A549 (cell line): ENCODE measurements around the gene SMIM21. TPM values are rescaled to one million over a fixed set of nuclear protein-coding genes. Genes with fewer than 3 reads are reported as not detected.

Experiments used
- ATAC-seq, 2 experiments: fragments of 200-7000 bp in 1 of 2; fragments of >200 bp in 1 of 2; cut with Nextera tagmentation in 1 of 2; cut with Tn5 transposase in 1 of 2; 3 replicates each; pipeline versions ENCODE4 v1.8.0 to v1.9.1; 2018 to 2020; ENCODE audit warnings: mild to moderate bottlenecking in 1 of 2, moderate library complexity in 1 of 2
- CTCF ChIA-PET: fragments of 300-600 bp; sonication (Branson Sonifier 250); formaldehyde crosslinking; extraction: SDS; loops from one replicate; lab custom pipeline; 2021; ENCODE audit warnings: antibody characterized with exemption, inconsistent platforms; lab: Yijun Ruan, JAX
- POLR2A ChIA-PET: fragments of 350-600 bp; formaldehyde crosslinking; extraction: SDS; loops from one replicate; lab custom pipeline; 2021; ENCODE audit warnings: antibody characterized with exemption, inconsistent platforms; lab: Yijun Ruan, JAX
- DNase-seq, 2 experiments: peaks; one replicate each; pipeline versions ENCODE4 v3.0.0 to v3.0.0-alpha.2; 2011 to 2016; ENCODE audit warnings: low read depth in 1 of 2, low spot score in 1 of 2
- FAIRE-seq: peaks from 2 replicates; lab custom pipeline; 2011; peaks lifted over from hg19 to GRCh38; lab: Jason Lieb, UNC
- H3K27ac ChIP-seq, 2 experiments: fragments of >200 bp; sonication (Bioruptor Twin); formaldehyde crosslinking; 3 replicates each; pipeline ENCODE4 v1.5.1; 2016 to 2017
- H3K4me1 ChIP-seq: fragments of >200 bp; sonication (Bioruptor Twin); formaldehyde crosslinking; 3 replicates; pipeline ENCODE4 v1.6.1; 2016
- H3K4me2 ChIP-seq: fragments of >200 bp; sonication (Bioruptor Twin); formaldehyde crosslinking; 3 replicates; pipeline ENCODE4 v1.6.1; 2016
- H3K4me3 ChIP-seq: fragments of >200 bp; sonication (Bioruptor Twin); formaldehyde crosslinking; 3 replicates; pipeline ENCODE4 v1.5.1; 2016
- H3K9me3 ChIP-seq: fragments of >200 bp; sonication (Bioruptor Twin); formaldehyde crosslinking; 3 replicates; pipeline ENCODE4 v1.6.1; 2016
- BHLHE40 ChIP-seq: IDR thresholded peaks from 2 replicates; pipeline ENCODE4 v1.6.1; 2012; ENCODE audit warnings: low read depth, low read length, inconsistent platforms
- CEBPB ChIP-seq, 2 experiments: fragments of >200 bp in 1 of 2; sonication (Bioruptor Twin) in 1 of 2; formaldehyde crosslinking in 1 of 2; IDR thresholded peaks; 2 replicates each; pipeline ENCODE4 v1.6.1; 2012 to 2016
- CHD4 ChIP-seq: fragments of 200-600 bp; sonication (generic); IDR thresholded peaks from 2 replicates; pipeline ENCODE4 v1.6.1; 2016; ENCODE audit warnings: antibody characterized with exemption, mild to moderate bottlenecking, borderline replicate concordance
- EHF ChIP-seq: fragments of 250-450 bp; sonication (Bioruptor Pico); IDR thresholded peaks from 2 replicates; pipeline ENCODE4 v1.5.0; 2020; ENCODE audit warnings: mild to moderate bottlenecking
- EHMT2 ChIP-seq: fragments of 200-600 bp; sonication (generic); IDR thresholded peaks from 2 replicates; pipeline ENCODE4 v1.6.1; 2016; ENCODE audit warnings: antibody characterized with exemption, low read depth, mild to moderate bottlenecking, moderate library complexity
- EP300 ChIP-seq, 2 experiments: fragments of >200 bp; sonication (Bioruptor Twin); formaldehyde crosslinking; IDR thresholded peaks; 2 replicates in 1 of 2; 3 replicates in 1 of 2; pipeline ENCODE4 v1.6.1; 2016 to 2017
- FOSB ChIP-seq: fragments of 250-450 bp; sonication (Bioruptor Pico); IDR thresholded peaks from 2 replicates; pipeline ENCODE4 v1.5.0; 2020; ENCODE audit warnings: mild to moderate bottlenecking, moderate library complexity
- GATA3 ChIP-seq: IDR thresholded peaks from 2 replicates; pipeline ENCODE4 v1.6.1; 2012; ENCODE audit warnings: borderline replicate concordance
- HDAC2 ChIP-seq: fragments of 200-600 bp; sonication (generic); IDR thresholded peaks from 2 replicates; pipeline ENCODE4 v1.6.1; 2016
- HOXB13 ChIP-seq: fragments of 250-450 bp; sonication (Bioruptor Pico); IDR thresholded peaks from 2 replicates; pipeline ENCODE4 v1.5.0; 2020; ENCODE audit warnings: low read depth, mild to moderate bottlenecking, moderate library complexity
- KDM5A ChIP-seq: fragments of 200-600 bp; sonication (generic); IDR thresholded peaks from 2 replicates; pipeline ENCODE4 v1.6.1; 2016; ENCODE audit warnings: antibody characterized with exemption, mild to moderate bottlenecking
- NR3C1 ChIP-seq: fragments of >200 bp; sonication (Bioruptor Twin); formaldehyde crosslinking; IDR thresholded peaks from 3 replicates; pipeline ENCODE4 v1.6.1; 2017
- POLR2A ChIP-seq: IDR thresholded peaks from 2 replicates; pipeline ENCODE4 v1.6.1; 2012; ENCODE audit warnings: mild to moderate bottlenecking, low read length
- RAD21 ChIP-seq, 2 experiments: fragments of >200 bp in 1 of 2; sonication (Bioruptor Twin) in 1 of 2; formaldehyde crosslinking in 1 of 2; IDR thresholded peaks in 1 of 2; conservative IDR thresholded peaks in 1 of 2; 2 replicates in 1 of 2; 3 replicates in 1 of 2; pipeline ENCODE4 v1.6.1; 2012 to 2018; ENCODE audit warnings: inconsistent platforms in 1 of 2
- RCOR1 ChIP-seq: fragments of 150-350 bp; IDR thresholded peaks from 2 replicates; pipeline ENCODE4 v1.6.1; 2014; ENCODE audit warnings: antibody characterized with exemption, low read length, low read depth
- TFCP2L1 ChIP-seq: fragments of 250-450 bp; sonication (Bioruptor Pico); IDR thresholded peaks from 2 replicates; pipeline ENCODE4 v1.5.0; 2021; ENCODE audit warnings: mild to moderate bottlenecking
- TP53 ChIP-seq: fragments of 250-450 bp; sonication (Bioruptor Pico); IDR thresholded peaks from 2 replicates; pipeline ENCODE4 v1.5.0; 2021; ENCODE audit warnings: mild to moderate bottlenecking, moderate library complexity
- ZFP36 ChIP-seq: fragments of 450-650 bp; IDR thresholded peaks from 2 replicates; pipeline ENCODE4 v1.6.1; 2014; ENCODE audit warnings: borderline replicate concordance; ENCODE audit not compliant: partially characterized antibody
- WGBS: methylation state at CpG from one replicate; pipeline ENCODE4 v1.1.6; 2017; ENCODE audit errors: missing lambda C conversion rate; 5-methylcytosine and 5-hydroxymethylcytosine counted together
- polyA plus RNA-seq, 4 experiments: library from polyadenylated mRNA; depleted of rRNA in 3 of 4; stranded (reverse); fragments of >200 nt; fragmentation: RNase III in 1 of 4; extraction: RNeasy Plus Mini Kit Qiagen cat#74134 plus additional on column Dnase treatment in 1 of 4; gene quantifications; 2 replicates in 3 of 4; 3 replicates in 1 of 4; pipeline ENCODE4 v1.2.3, GENCODE V29; 2011 to 2017
- TF ChIP-seq, protein P1 (sequence below): IDR thresholded peaks from 2 replicates; pipeline ENCODE4 v1.6.1; 2012
- TF ChIP-seq, protein P2 (sequence below): IDR thresholded peaks from 2 replicates; pipeline ENCODE4 v1.6.1; 2012; ENCODE audit warnings: low read depth, borderline replicate concordance
- TF ChIP-seq, protein P3 (sequence below): fragments of 250-450 bp; sonication (Bioruptor Pico); IDR thresholded peaks from 2 replicates; pipeline ENCODE4 v1.5.0; 2021; ENCODE audit warnings: mild to moderate bottlenecking, moderate library complexity, borderline replicate concordance
- TF ChIP-seq, protein P4 (sequence below): fragments of 150-350 bp; IDR thresholded peaks from 2 replicates; pipeline ENCODE4 v1.6.1; 2014; ENCODE audit warnings: low read depth, mild to moderate bottlenecking, low read length
- TF ChIP-seq, protein P5 (sequence below): fragments of 250-450 bp; sonication (Bioruptor Pico); IDR thresholded peaks from 2 replicates; pipeline ENCODE4 v1.5.0; 2020; ENCODE audit warnings: low read depth, mild to moderate bottlenecking, moderate library complexity

The SMIM21 gene
- polyA plus RNA-seq, 2 of the 4 experiments (the other 2 are of a cell fraction), result not detected

DNA sequence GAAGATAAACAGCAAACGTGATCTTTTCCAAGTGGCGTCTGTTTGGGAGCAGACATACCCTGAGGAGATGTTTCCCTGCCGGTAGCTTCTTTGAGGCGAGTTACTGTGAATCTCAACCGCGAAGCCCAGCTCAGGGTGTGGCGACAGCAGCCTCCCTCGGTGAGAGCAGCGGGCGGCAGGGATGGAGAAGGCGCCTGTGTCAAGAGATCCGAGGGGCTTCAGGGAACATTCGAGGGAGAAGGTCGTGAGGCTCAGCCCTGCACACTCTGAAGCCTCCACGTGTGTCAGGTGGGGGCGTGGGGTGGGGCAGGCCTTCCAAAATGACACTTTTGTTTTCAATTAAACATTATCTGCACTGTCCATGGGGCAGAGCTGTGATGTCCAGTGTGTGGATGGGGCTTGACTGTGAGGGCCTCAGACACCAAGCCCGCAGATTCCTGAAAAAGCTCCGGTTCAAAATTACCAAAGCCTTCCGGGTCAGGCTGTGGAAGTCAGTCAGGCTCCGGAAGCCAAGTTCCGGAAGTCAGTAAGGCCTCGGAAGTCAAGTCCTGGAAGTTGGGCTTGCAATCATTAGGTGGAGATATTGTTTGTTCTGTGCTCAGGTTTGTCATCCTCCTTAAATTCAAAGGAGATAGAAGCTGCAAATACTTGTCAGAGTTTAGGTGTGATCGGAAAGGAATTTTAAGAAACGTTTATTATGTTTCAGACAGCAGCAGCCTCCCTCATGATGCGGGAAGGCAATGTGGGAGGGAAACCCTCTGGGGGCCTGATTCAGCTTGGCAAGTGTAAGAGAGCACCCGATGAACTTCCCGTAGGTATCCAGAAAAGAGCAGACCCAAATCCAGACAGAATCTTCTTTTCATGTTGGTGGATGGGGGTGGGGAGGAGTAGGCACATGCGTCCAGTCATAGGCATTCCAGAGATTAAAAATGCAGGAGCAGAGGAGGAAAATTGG lies 20.7 kb downstream of the SMIM21 start (continued):
- TF ChIP-seq KDM5A (no peak), FOSB (no peak)
- TF ChIP-seq, all 56 proteins: peak for 0

GRCh38 chr18:75405351-75405750 lies 22.2 kb downstream of the SMIM21 start:
- ChIA-PET CTCF (interaction anchor here (0.6 kb wide), 1 partner anchor 159 kb away, joined by 3 read pairs; no protein-coding TSS in a partner anchor), POLR2A (no interaction called here)
- Histone ChIP-seq H3K9me3 (0 out of 3 replicates have a peak, but pooled peaks cover 9% of the 10 kb centered on the region), H3K4me1 (peaks cover 21% of the 10 kb centered on the region), H3K4me3 (no peak overlapping the region), H3K4me2 (no peak overlapping the region), H3K27ac (no peak overlapping the region)
- WGBS, result 53% methylated on average over 4 of the region's 4 CpGs
- TF ChIP-seq POLR2A (no peak), EHMT2 (no peak), NR3C1 (no peak)
- TF ChIP-seq, protein P1, sequence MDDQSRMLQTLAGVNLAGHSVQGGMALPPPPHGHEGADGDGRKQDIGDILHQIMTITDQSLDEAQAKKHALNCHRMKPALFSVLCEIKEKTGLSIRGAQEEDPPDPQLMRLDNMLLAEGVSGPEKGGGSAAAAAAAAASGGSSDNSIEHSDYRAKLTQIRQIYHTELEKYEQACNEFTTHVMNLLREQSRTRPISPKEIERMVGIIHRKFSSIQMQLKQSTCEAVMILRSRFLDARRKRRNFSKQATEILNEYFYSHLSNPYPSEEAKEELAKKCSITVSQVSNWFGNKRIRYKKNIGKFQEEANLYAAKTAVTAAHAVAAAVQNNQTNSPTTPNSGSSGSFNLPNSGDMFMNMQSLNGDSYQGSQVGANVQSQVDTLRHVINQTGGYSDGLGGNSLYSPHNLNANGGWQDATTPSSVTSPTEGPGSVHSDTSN, result no peak
- no peak for DNase-seq
- no peak for FAIRE-seq
- no peak for ATAC-seq

DNA sequence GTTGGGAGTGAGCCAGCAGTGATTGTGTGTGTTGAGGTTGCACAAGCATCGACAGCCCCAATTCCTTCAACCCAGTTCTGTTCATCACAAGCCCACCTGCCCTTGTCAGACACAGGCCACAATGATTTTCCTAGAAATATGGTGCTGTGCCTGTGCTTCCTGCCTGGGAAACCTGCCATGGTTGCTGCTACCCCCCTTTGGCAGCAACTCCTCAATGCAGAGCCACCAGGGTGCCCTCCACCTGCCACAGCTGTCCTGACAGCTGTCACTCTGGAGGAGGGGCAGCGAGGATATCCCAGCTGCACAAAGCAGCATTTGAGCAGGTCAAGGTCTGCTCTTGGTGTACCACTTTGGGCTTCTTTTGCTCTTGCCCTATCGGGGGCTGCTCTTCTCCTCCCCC lies 27.1 kb downstream of the SMIM21 start:
- ATAC-seq (no peak), DNase-seq (no peak), FAIRE-seq (no peak)
- ChIA-PET POLR2A (no interaction called here), CTCF (no interaction called here)
- WGBS, result 40% methylated on average over 2 of the region's 3 CpGs
- no peak overlapping the region for H3K4me2 ChIP-seq
- H3K9me3 ChIP-seq, result 0 out of 3 replicates have a peak, but pooled peaks cover 9% of the 10 kb centered on the region
- no peak overlapping the region for H3K4me3 ChIP-seq
- TF ChIP-seq RAD21 (conservative IDR thresholded peaks at IDR 0.05 in 1 of 2, IDR thresholded peaks at IDR 0.05 in 1 of 2) (no peak), EP300 (IDR thresholded peaks at IDR 0.05) (no peak), RCOR1 (no peak), CHD4 (no peak), EHF (no peak), FOSB (no peak), KDM5A (no peak), BHLHE40 (no peak), HDAC2 (no peak), ZFP36 (no peak), GATA3 (no peak), CEBPB (IDR thresholded peaks at IDR 0.05) (no peak), TFCP2L1 (no peak), HOXB13 (CRISPR knock-in tag) (no peak), TP53 (CRISPR knock-in tag) (no peak)
- TF ChIP-seq, protein P2, sequence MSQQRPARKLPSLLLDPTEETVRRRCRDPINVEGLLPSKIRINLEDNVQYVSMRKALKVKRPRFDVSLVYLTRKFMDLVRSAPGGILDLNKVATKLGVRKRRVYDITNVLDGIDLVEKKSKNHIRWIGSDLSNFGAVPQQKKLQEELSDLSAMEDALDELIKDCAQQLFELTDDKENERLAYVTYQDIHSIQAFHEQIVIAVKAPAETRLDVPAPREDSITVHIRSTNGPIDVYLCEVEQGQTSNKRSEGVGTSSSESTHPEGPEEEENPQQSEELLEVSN, result no peak
- TF ChIP-seq, protein P3, sequence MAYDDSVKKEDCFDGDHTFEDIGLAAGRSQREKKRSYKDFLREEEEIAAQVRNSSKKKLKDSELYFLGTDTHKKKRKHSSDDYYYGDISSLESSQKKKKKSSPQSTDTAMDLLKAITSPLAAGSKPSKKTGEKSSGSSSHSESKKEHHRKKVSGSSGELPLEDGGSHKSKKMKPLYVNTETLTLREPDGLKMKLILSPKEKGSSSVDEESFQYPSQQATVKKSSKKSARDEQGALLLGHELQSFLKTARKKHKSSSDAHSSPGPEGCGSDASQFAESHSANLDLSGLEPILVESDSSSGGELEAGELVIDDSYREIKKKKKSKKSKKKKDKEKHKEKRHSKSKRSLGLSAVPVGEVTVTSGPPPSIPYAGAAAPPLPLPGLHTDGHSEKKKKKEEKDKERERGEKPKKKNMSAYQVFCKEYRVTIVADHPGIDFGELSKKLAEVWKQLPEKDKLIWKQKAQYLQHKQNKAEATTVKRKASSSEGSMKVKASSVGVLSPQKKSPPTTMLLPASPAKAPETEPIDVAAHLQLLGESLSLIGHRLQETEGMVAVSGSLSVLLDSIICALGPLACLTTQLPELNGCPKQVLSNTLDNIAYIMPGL (CRISPR knock-in tag), result no peak
- TF ChIP-seq, protein P4, sequence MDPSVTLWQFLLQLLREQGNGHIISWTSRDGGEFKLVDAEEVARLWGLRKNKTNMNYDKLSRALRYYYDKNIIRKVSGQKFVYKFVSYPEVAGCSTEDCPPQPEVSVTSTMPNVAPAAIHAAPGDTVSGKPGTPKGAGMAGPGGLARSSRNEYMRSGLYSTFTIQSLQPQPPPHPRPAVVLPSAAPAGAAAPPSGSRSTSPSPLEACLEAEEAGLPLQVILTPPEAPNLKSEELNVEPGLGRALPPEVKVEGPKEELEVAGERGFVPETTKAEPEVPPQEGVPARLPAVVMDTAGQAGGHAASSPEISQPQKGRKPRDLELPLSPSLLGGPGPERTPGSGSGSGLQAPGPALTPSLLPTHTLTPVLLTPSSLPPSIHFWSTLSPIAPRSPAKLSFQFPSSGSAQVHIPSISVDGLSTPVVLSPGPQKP, result no peak
- TF ChIP-seq, protein P5, sequence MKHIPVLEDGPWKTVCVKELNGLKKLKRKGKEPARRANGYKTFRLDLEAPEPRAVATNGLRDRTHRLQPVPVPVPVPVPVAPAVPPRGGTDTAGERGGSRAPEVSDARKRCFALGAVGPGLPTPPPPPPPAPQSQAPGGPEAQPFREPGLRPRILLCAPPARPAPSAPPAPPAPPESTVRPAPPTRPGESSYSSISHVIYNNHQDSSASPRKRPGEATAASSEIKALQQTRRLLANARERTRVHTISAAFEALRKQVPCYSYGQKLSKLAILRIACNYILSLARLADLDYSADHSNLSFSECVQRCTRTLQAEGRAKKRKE (CRISPR knock-in tag), result no peak
- H3K4me1 ChIP-seq, result no peaks in the 10 kb centered on the region
- H3K27ac ChIP-seq, result no peak overlapping the region
